Mucosa of stomach (tissue), 1 donor: ENCODE results near the gene GDF9.
A peak's percentile ranks its signal among the peaks of the same experiment; 100 is the strongest.

Experiments used
- H3K27me3 ChIP-seq: one replicate; pipeline ENCODE4 v1.7.0; 2013; ENCODE audit warnings: mild to moderate bottlenecking, low read length; ENCODE audit not compliant: control insufficient read depth, insufficient read depth
- H3K36me3 ChIP-seq: one replicate; pipeline ENCODE4 v1.7.0; 2013; ENCODE audit warnings: low read length; ENCODE audit not compliant: control insufficient read depth, insufficient read depth
- H3K4me1 ChIP-seq: one replicate; pipeline ENCODE4 v1.7.0; 2013; ENCODE audit warnings: mild to moderate bottlenecking, low read length; ENCODE audit not compliant: control insufficient read depth, insufficient read depth
- H3K4me3 ChIP-seq: one replicate; pipeline ENCODE4 v1.7.0; 2013; ENCODE audit warnings: low read length
- H3K9ac ChIP-seq: one replicate; pipeline ENCODE4 v1.7.0; 2013; ENCODE audit warnings: mild to moderate bottlenecking, low read length, moderate library complexity
- H3K9me3 ChIP-seq: one replicate; pipeline ENCODE4 v1.7.0; 2013; ENCODE audit warnings: mild to moderate bottlenecking, low read length, moderate library complexity; ENCODE audit not compliant: control insufficient read depth
- donor health status: Pancreatic carcinoma.

GDF9 gene

DNA sequence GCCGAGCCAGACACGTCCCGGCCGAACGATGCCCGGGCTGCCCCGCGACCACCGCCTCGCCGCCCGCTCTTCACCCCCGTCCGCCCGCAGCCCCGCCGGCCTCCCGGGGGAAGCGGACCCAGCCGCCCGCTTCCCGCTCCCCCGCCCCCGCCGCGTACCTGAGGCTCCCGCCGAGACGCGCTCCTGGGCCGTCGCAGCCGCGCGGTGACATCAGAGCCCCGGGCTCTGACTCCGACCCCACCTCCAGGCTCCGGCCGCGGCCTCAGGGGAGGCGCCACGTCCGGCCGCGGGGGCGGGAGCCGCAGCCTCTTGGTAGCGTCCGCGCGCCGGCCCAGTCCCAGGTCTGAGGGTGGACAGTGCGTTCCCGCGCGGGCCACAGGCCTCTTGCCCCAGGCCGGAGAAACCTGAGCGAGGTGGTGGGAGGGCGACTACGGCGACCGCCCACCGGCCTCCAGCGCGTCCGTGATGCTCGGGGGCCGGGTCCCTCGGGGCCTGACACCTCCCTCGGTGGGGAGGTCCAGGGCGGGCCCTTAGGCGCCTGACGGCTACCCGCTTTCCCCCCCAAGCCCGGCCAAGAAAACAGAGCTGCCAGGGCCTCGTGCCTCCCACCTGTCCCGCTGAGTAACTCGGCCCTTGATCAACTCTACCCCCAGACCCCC, 35.7 kb downstream of the GDF9 start, which contains the start of gene SHROOM1:
SHROOM1 (minus strand) TSS at position 212 of the 659 bp plus-strand sequence. CDS start 4,507 bp downstream, outside the sequence.
- H3K36me3 ChIP-seq, result no peaks in the 10 kb centered on the region
- H3K9me3 ChIP-seq, result no peaks in the 10 kb centered on the region
- H3K27me3 ChIP-seq, result no peaks in the 10 kb centered on the region
- H3K4me3 ChIP-seq, result peak within 1 kb of the TSS; percentile 89
- peaks cover 21% of the 10 kb centered on the region for H3K4me1 ChIP-seq
- peak within 1 kb of the TSS; percentile 83 for H3K9ac ChIP-seq

DNA sequence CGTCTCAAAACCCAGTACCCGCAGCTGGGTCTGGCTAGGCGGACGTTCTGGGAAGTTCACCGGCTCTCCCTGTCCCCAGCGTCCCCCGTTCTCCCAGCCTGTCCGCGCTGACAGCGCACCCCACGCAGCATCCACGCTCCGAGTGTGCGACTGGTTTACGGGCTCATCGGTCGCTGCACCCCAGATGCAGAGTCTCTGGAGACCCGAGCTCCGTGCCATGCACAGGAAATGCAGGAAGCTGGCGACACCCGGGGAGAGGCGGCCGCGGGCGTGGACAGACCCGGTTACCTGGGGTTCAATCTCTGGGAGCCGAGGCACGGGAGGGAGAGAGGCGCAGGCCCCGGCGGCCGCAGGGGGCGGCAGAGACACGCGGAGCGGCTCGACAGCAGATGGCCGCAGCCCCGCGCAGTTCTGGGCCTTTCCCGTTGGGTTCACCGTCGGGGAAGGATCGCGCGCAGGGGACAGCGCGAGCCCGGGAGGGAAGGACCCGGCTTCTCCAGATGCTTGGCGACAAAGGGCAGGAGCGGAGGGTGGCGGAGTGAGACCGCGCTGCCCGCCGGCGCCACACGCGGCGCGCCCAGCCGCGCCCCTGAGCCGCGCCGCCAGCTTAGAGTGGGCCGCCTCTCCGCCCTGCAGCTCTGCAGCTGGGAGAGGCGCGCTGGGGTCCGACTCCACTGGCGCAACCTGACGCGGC, 36.4 kb downstream of the GDF9 start:
- no peaks in the 10 kb centered on the region for H3K9me3 ChIP-seq
- H3K36me3 ChIP-seq, result no peaks in the 10 kb centered on the region
- no peaks in the 10 kb centered on the region for H3K27me3 ChIP-seq
- peak overlapping the region; percentile 83 for H3K9ac ChIP-seq
- peak overlapping the region; percentile 89 for H3K4me3 ChIP-seq
- H3K4me1 ChIP-seq, result peaks cover 21% of the 10 kb centered on the region

DNA sequence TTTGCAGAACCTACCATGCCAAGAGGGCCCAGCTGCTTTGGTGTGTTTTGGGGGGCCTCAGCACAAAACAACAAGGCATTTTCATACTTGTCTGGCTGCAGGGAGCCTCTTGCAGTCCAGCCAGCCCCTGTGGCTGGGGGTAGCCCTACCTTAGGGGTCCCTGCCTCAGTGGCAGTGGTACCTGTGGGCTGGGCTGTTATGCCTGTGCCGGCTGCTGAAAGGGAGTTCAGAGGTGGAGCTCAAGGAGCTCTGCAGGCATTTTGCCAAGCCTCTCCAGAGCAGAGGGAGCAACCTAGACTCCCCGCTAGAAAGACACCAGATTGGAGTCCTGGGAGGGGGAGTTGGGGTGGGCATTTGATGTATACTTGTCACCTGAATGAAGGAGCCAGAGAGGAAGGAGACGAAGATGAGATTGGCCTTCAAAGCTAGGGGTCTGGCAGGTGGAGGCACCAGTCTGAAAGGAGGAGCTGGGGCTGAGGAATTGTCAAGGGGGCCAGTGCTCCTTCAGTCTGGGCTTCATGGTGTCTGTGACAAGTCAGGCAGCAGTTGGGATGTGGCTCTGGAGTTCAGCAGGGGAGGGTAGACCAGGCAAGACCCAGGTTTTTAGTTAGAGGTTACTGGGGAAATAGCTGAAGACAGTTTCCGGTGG, 37.3 kb downstream of the GDF9 start:
- Histone ChIP-seq H3K36me3 (no peaks in the 10 kb centered on the region), H3K27me3 (peaks cover 2% of the 10 kb centered on the region), H3K4me1 (peaks cover 21% of the 10 kb centered on the region), H3K9ac (peak overlapping the region; percentile 83), H3K9me3 (no peaks in the 10 kb centered on the region), H3K4me3 (peak overlapping the region; percentile 89)

DNA sequence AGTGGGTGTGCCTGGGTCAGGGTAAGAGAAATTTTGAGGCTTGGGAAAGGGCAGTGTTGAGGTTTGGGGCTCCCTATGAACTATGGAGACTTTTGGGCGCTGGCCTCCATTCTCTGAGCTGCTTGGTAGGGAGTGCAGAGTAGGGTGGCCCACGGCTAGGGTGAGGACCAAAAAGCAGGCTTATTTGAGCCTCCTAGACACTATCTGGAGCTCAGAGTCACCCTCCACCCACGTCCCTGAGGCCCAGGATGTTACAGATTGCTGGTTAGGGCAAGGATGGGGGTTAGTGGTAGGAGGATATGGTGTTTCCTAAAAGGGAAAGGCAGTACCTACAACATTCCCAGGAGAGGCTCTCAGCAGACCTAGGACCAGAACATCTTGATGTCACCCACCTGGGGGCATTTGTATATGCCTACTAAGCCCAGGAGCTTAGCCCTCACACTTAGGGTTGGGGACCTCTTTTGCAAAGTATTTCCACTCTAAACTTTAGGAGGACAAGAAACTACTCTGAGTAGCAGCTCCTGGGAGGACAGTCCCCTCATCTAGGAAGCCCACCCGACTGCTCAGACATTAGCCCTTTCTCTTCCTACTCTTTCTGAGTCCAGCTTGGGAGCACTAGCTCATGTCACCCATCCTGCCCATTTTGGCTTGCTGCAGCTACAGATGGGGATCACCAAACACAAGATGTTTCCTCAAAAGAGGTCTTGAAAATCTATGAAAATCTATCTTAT, 38.2 kb downstream of the GDF9 start:
- Histone ChIP-seq H3K9ac (no peak overlapping the region), H3K36me3 (no peaks in the 10 kb centered on the region), H3K4me1 (peaks cover 25% of the 10 kb centered on the region), H3K4me3 (no peak overlapping the region), H3K9me3 (no peaks in the 10 kb centered on the region), H3K27me3 (peaks cover 6% of the 10 kb centered on the region)

DNA sequence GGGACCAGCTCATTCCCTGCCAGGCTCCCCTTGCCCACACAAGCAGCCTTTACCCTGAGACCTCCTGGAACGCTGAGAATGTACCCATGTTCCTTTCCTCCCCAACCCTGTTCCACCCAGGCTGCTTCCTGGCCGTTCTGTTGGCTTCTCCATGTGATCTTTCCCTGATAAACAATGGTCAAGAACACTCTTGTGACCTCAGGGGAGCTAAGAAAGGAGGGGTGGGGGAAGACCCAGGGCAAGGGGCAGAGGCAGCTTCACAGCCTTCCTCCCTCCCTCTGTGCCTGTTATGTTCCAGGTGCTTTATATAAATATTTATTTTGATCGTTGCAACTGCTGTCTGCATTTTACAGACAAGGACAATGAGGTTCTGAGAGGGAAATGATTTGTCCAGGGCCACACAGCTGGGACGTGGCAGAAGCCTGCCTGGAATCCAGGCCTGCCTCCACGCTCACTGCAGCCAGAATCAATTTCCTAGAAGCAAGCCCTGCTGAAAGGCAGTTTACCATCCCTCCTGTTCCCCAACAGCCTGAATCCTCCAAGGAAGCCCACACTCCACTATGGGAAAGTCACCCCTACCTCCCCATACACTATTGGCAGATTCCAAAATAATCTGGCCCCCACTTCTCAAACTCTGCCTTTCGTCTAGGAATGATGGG, 39.7 kb downstream of the GDF9 start:
- Histone ChIP-seq H3K27me3 (peaks cover 6% of the 10 kb centered on the region), H3K9ac (no peak overlapping the region), H3K4me3 (no peak overlapping the region), H3K4me1 (peaks cover 29% of the 10 kb centered on the region), H3K9me3 (no peaks in the 10 kb centered on the region), H3K36me3 (no peaks in the 10 kb centered on the region)

DNA sequence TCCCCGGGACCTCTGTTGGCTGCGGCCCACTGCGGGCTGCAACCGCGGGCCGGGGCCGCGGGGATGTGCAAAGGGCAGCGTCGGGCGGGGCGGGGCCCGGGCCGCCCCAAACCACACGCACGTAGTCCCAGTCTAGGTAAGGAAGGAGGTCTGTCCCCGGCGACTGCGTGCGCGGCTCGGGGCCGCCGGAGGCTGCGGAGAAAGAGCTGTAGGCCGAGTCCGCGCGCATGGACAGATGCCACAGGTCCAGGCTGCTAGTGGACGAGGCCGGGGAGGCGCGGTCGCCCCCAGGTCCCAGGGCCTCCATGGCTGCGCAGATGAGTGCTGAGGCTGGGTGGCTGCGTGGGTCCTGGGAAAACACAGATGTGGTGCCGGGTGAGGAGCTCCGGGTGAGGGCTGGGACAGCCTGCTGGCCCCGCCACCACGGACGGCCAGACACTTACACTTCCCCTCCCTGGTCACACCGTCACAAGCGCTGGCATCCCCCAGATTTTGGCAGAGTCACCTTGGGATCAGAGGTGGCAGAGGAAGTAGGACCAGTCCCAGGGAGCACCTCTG, 40.4 kb downstream of the GDF9 start:
- Histone ChIP-seq H3K4me1 (peaks cover 22% of the 10 kb centered on the region), H3K4me3 (no peak overlapping the region), H3K9me3 (no peaks in the 10 kb centered on the region), H3K36me3 (no peaks in the 10 kb centered on the region), H3K27me3 (peaks cover 6% of the 10 kb centered on the region), H3K9ac (no peak overlapping the region)

DNA sequence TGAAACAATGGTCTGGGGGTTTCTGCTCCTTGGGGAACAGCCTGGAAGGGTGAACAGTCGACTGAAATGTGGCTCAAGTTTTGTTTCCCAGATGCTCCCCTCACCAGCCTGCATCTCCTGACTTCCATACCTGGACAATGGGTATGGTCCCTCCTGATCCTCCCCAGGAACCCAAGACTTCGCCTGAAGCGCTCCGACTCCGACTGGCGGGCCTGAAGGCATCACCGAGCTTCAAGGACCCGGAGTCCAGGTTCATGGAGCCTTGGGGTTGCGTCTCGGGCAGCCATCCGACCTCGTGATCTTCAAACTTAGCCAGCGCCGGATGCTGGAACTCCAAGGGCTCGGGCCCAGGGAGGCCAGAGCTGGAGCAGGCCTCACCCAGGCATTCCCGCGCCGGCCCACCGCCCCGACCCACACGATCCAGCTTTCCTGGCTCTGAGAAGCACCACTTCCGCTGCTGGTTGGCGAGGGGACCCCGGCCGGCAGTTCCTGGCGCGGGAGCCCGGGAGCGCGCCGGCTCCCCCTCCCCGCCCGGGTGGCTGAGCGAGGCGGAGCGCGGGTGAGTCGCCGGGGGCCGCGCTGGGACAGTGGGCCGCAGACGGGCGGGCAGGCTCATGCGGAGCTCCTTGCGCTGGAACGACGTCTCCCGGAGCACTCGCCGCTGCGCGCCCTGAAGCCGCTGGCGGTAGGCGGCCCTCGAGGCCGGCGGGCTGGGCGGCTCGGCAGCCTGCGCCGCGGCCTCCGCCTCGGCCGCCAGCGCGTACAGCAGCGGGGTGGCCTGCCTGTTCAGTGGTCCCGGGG, 41.0 kb downstream of the GDF9 start:
- Histone ChIP-seq H3K9me3 (no peaks in the 10 kb centered on the region), H3K4me1 (peaks cover 20% of the 10 kb centered on the region), H3K4me3 (no peak overlapping the region), H3K36me3 (no peaks in the 10 kb centered on the region), H3K9ac (no peak overlapping the region), H3K27me3 (peaks cover 6% of the 10 kb centered on the region)

DNA sequence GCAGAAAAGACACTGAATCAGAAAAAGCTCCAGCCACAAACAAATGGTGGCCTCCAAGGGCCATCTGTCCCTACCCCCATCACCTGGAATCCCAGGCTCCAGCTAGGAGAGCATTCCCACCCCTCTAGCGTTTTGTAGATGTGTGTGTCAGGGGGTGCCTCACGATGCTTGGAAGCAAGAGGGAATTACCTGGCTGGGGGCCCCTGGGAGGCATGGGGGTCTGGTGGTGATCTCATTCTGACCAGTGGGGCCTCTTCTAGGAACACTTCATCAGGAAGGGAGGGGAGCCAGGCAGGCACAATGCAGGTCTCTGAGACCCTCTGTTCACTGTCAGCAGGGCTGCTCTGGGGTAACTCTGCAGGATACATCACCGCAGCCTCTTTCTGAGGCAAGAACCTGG, 41.8 kb downstream of the GDF9 start:
- Histone ChIP-seq H3K9me3 (no peaks in the 10 kb centered on the region), H3K4me1 (peaks cover 25% of the 10 kb centered on the region), H3K9ac (no peak overlapping the region), H3K4me3 (no peak overlapping the region), H3K36me3 (no peaks in the 10 kb centered on the region), H3K27me3 (peaks cover 6% of the 10 kb centered on the region)

DNA sequence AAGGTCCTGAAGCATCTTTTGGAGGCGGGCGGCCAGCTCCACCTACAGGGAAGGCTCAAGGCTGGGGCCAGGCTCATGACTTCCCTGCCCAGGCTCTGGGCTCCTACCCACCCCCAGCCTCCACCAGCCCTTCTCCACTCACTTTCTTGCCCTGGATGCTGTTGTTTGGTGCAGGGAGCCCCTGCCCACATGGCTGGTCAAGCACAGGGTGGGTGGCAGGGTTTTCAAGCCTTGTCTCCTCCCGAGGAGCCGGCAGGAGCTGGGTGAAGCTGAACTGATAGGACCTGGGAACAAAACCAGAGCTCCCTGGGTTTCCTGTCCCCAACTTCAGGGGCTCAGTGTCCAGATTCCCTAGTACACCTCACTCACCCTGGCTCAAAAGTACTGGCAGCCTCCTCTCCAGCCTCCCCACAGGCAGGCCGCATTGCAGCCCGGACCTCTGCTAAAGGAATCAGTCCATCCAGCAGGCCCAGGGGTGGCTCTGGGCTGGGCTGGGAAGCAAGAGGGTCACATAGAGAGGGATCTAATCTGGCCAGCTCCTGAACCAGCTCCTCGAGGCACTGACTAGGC, 42.7 kb downstream of the GDF9 start:
- H3K36me3 ChIP-seq, result no peaks in the 10 kb centered on the region
- H3K4me1 ChIP-seq, result peaks cover 16% of the 10 kb centered on the region
- H3K27me3 ChIP-seq, result peaks cover 6% of the 10 kb centered on the region
- H3K9me3 ChIP-seq, result no peaks in the 10 kb centered on the region
- no peak overlapping the region for H3K9ac ChIP-seq
- no peak overlapping the region for H3K4me3 ChIP-seq

DNA sequence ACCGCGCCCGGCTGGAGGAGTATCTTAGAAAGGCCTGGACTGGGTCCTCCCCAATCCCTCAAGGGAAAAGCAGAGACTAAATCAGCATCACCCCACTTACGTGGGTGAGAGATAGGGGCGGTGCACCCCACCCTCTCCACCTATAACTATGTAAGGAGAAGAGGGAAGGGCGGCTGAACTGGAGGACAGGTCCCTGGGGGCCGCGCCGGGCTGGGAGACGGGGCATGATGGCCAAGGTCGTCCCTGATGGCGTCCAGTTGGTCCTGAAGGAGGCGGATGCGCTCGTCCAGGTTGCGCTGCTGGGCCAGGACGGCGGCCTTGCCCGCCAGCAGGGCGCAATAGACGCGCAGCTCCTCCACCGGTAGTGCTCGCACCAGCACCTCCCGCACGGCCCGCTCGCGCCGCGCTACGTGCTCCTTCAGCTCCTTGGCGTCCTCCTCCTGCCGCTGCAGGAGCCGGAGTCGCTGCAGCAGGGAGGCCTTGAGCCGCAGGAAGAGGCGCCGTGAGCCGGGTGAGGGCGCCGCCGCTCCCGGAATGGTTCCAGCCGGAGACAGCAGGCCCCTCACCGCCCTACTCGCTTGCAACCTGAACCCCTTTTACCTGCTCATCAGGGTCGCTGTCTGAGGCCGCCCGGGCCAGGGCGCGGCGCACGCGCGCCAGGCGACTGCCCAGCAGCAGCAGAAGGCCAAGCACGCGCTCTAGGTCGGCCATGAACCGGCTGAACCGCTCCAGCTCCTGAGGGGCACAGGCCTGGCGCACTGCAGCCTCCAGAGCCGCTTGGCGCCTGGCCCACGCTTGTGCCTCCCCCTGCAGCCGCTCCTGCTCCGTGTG, 43.4 kb downstream of the GDF9 start:
- Histone ChIP-seq H3K4me1 (peaks cover 16% of the 10 kb centered on the region), H3K36me3 (no peaks in the 10 kb centered on the region), H3K4me3 (no peak overlapping the region), H3K9ac (no peak overlapping the region), H3K27me3 (peaks cover 6% of the 10 kb centered on the region), H3K9me3 (no peaks in the 10 kb centered on the region)
